Measurements from ENCODE around the gene ZNF275.

DNA sequence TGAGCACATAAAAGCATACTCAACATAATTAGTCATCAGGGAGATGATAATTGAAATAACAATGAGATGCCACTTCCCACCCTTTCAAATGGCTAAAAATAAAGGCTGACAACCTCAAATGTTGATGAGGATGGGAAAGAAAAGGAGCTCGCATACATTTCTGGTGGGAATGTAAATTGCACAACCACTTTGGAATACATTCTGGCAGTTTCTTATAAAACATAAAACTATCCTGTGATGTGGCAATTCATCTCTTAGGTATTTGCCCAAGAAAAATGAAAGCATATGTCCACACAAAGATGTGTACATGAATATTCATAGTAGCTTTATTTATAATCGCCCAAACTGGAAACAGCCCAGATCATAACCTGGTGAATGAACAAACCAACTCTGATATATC lies 687 bp upstream of the ZNF275 start:
- TF ChIP-seq, protein P1, sequence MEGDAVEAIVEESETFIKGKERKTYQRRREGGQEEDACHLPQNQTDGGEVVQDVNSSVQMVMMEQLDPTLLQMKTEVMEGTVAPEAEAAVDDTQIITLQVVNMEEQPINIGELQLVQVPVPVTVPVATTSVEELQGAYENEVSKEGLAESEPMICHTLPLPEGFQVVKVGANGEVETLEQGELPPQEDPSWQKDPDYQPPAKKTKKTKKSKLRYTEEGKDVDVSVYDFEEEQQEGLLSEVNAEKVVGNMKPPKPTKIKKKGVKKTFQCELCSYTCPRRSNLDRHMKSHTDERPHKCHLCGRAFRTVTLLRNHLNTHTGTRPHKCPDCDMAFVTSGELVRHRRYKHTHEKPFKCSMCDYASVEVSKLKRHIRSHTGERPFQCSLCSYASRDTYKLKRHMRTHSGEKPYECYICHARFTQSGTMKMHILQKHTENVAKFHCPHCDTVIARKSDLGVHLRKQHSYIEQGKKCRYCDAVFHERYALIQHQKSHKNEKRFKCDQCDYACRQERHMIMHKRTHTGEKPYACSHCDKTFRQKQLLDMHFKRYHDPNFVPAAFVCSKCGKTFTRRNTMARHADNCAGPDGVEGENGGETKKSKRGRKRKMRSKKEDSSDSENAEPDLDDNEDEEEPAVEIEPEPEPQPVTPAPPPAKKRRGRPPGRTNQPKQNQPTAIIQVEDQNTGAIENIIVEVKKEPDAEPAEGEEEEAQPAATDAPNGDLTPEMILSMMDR (IDR thresholded peaks at IDR 0.05; ENCODE audit: insufficient read depth, low read depth, low read length), result no peak
- no peak for TF ChIP-seq EZH2 (IDR thresholded peaks at IDR 0.05; ENCODE audit: insufficient read depth, low read length)

All from astrocyte (in vitro differentiated cells and primary cell).